Type B pancreatic cell (in vitro differentiated cells): ENCODE measurements around the gene XPO4. TPM values are rescaled to one million over a fixed set of nuclear protein-coding genes. Genes with fewer than 3 reads are reported as not detected.

Experiments
- DNase-seq: peaks from one replicate; pipeline ENCODE4 v3.0.0; 2021; ENCODE audit warnings: mixed read lengths; ENCODE audit not compliant: unreplicated experiment; ENCODE audit errors: extremely low spot score
- H3K27ac Mint-ChIP-seq: 2 replicates; pipeline ENCODE4 v1.8.0; 2021; ENCODE audit warnings: mild to moderate bottlenecking, mixed read lengths
- H3K27me3 Mint-ChIP-seq: 2 replicates; pipeline ENCODE4 v1.8.0; 2021; ENCODE audit warnings: mixed read lengths
- H3K36me3 Mint-ChIP-seq: 2 replicates; pipeline ENCODE4 v1.8.0; 2021; ENCODE audit warnings: mixed read lengths
- H3K4me1 Mint-ChIP-seq: one replicate; pipeline ENCODE4 v1.8.0; 2021; ENCODE audit warnings: mixed read lengths; ENCODE audit not compliant: unreplicated experiment
- H3K4me3 Mint-ChIP-seq: 2 replicates; pipeline ENCODE4 v1.8.0; 2021; ENCODE audit warnings: mild to moderate bottlenecking, mixed read lengths
- H3K9me3 Mint-ChIP-seq: 2 replicates; pipeline ENCODE4 v1.8.0; 2021; ENCODE audit warnings: mixed read lengths
- total RNA-seq: library from RNA; stranded (reverse); gene quantifications from 2 replicates; pipeline ENCODE4 v1.2.1, GENCODE V29; 2021; ENCODE audit warnings: low replicate concordance
- TF ChIP-seq, protein P1 (sequence below): fragments of 200-600 bp; sonication (generic); conservative IDR thresholded peaks from 2 replicates; pipeline ENCODE4 v1.5.0; 2021; ENCODE audit warnings: antibody characterized with exemption, mild to moderate bottlenecking

XPO4 gene
- total RNA-seq, 1 donor from 2014 or later, result 23.1 TPM

DNA sequence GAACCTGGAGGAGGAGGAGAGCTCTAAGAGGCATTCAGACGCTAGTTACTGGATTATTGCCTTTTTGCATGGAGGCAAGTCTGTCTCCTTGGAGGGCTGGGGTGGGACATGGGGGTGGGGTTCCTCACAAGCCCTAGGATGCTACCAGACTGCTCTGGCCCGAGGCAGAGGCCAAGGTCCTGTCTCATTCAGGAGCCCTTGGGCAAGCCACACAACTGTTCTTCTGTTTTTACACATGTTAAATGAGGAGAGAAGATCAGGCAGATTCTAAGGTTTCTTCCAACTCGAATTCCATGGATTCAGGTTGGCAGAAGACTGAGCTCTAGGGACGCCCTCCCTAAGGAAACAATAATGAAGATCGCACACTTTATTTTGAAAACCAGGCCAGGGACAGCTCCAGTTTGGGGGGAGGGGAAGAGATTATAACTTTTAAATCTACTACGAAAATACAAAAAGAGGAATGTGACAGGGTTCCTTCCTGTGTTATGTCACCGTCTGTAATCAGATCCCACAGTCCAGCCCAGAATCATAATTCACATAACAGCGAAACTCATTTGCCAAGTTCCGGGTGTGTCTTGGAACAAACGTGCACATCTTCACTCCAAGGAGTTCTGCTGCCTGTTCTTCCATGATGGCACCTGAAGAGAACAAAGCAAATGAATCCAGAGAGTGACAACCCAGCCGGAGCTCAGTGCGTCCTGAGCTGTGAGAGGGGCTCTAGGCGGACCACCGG lies 173.8 kb downstream of the XPO4 start:
- TF ChIP-seq, protein P1, sequence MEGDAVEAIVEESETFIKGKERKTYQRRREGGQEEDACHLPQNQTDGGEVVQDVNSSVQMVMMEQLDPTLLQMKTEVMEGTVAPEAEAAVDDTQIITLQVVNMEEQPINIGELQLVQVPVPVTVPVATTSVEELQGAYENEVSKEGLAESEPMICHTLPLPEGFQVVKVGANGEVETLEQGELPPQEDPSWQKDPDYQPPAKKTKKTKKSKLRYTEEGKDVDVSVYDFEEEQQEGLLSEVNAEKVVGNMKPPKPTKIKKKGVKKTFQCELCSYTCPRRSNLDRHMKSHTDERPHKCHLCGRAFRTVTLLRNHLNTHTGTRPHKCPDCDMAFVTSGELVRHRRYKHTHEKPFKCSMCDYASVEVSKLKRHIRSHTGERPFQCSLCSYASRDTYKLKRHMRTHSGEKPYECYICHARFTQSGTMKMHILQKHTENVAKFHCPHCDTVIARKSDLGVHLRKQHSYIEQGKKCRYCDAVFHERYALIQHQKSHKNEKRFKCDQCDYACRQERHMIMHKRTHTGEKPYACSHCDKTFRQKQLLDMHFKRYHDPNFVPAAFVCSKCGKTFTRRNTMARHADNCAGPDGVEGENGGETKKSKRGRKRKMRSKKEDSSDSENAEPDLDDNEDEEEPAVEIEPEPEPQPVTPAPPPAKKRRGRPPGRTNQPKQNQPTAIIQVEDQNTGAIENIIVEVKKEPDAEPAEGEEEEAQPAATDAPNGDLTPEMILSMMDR, result no peak
- H3K27ac Mint-ChIP-seq, result no peak overlapping the region
- peaks cover 14% of the 10 kb centered on the region for H3K4me1 Mint-ChIP-seq
- no peaks in the 10 kb centered on the region for H3K9me3 Mint-ChIP-seq
- DNase-seq, result no peak
- H3K27me3 Mint-ChIP-seq, result no peaks in the 10 kb centered on the region
- H3K36me3 Mint-ChIP-seq, result peaks cover 13% of the 10 kb centered on the region
- H3K4me3 Mint-ChIP-seq, result no peak overlapping the region

DNA sequence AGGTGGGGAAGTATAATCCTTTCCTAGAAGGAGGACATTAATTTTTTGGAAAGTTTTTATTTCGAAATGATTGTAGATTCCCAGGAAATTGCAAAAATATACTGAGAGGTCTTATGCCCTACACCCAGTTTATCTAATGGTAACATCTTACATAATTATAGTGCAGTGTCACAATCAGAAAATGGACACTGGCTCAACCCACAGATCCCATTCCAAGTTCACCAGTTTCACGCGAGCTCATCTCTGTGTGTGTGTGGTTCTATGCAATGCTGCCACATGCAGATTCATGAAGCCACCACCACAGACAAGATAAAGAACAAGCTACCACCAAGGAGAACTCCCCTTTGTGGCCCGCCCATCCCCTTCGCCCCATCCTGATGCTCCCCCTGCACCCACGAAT lies 174.7 kb downstream of the XPO4 start:
- no peaks in the 10 kb centered on the region for H3K9me3 Mint-ChIP-seq
- DNase-seq, result no peak
- peaks cover 15% of the 10 kb centered on the region for H3K36me3 Mint-ChIP-seq
- no peak overlapping the region for H3K4me3 Mint-ChIP-seq
- no peak overlapping the region for H3K27ac Mint-ChIP-seq
- peaks cover 4% of the 10 kb centered on the region for H3K27me3 Mint-ChIP-seq
- H3K4me1 Mint-ChIP-seq, result peaks cover 14% of the 10 kb centered on the region
- TF ChIP-seq, protein P1, result no peak

Other genes with a start within 250 kb of the XPO4 start
- 1.5 and 6.3 TPM in 2 replicates for gene IL17D, start 199.0 kb downstream of the XPO4 start, total RNA-seq
- gene EEF1AKMT1, start 128.8 kb downstream of the XPO4 start, total RNA-seq, result 6.9 and 11.3 TPM in 2 replicates
- gene LATS2, start 158.8 kb upstream of the XPO4 start, total RNA-seq, result 14.6 and 17.8 TPM in 2 replicates
- gene SAP18, start 237.4 kb upstream of the XPO4 start, total RNA-seq, result 210 and 232 TPM in 2 replicates